Esophagus muscularis mucosa (tissue), 3 donors: ENCODE measurements around the gene ATP8B1.

Source experiments
- CTCF ChIP-seq, 3 experiments: fragments of 200-600 bp in 2 of 3; fragments of 450-650 bp in 1 of 3; sonication (generic) in 2 of 3; IDR thresholded peaks; one replicate each; pipeline ENCODE4 v1.5.1; 2017 to 2019; ENCODE audit warnings: antibody characterized with exemption in 3 of 3, mild to moderate bottlenecking in 2 of 3, moderate library complexity in 1 of 3
- POLR2A ChIP-seq: fragments of 450-650 bp; IDR thresholded peaks from one replicate; pipeline ENCODE4 v1.6.1; 2017; ENCODE audit warnings: antibody characterized with exemption, moderate library complexity, mild to moderate bottlenecking, low read depth
- POLR2AphosphoS5 ChIP-seq, 2 donors: sonication (generic); formaldehyde crosslinking; IDR thresholded peaks; one replicate each; pipeline ENCODE4 v1.6.1; 2017; ENCODE audit warnings: antibody characterized with exemption in 2 of 2

DNA sequence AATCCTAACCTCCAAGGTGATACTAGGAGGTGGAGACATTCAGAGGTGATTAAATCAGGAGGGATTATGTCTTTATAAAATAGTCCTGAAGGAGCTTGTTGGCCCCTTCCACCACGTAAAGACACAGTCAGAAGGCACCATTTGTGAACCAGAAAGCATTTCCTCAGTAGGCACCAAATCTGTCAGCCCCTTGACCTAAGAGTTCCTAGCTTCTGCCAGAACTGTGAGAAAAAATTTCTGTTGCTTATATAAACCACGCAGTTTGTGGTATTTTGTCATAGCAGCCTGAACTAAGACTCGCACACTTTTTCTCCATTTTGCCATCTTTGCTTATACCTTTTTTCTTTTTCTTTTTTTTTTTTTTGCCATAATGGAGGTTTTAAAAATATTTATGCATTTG lies 162.9 kb downstream of the ATP8B1 start:
- TF ChIP-seq CTCF (IDR thresholded peaks at IDR 0.05) (no peak), POLR2A (no peak), POLR2AphosphoS5 (IDR thresholded peaks at IDR 0.05) (no peak)
